Esophagus squamous epithelium (tissue), 4 donors: ENCODE data around the gene GABRB1.

Experiments
- CTCF ChIP-seq, 6 experiments: fragments of 450-650 bp in 4 of 6; fragments of 200-600 bp in 2 of 6; sonication (generic) in 2 of 6; IDR thresholded peaks; one replicate each; pipeline ENCODE4 v1.5.1; 2016 to 2019; ENCODE audit warnings: antibody characterized with exemption in 6 of 6, mild to moderate bottlenecking in 4 of 6, moderate library complexity in 4 of 6
- POLR2A ChIP-seq, 4 donors: fragments of 450-650 bp; IDR thresholded peaks; one replicate each; pipeline ENCODE4 v1.6.1; 2017; ENCODE audit warnings: antibody characterized with exemption in 4 of 4, mild to moderate bottlenecking in 4 of 4, moderate library complexity in 3 of 4

GRCh38 chr4:47287735-47288134 lies 256.4 kb downstream of the GABRB1 start:
- TF ChIP-seq POLR2A (IDR thresholded peaks at IDR 0.05) (no peak), CTCF (IDR thresholded peaks at IDR 0.05) (no peak)
